ENCODE data around the gene FAM193A. TPM values are rescaled to one million over a fixed set of nuclear protein-coding genes. Genes with fewer than 3 reads are reported as not detected.
"Not testable (repeated sequence)": the region's sequence is repeated elsewhere in the genome, so short reads cannot be mapped to it uniquely, and the experiment has no call there.

FAM193A gene
- total and polyA plus RNA-seq, 2 experiments from 2014 or later = 12.0 to 22.9 TPM

DNA sequence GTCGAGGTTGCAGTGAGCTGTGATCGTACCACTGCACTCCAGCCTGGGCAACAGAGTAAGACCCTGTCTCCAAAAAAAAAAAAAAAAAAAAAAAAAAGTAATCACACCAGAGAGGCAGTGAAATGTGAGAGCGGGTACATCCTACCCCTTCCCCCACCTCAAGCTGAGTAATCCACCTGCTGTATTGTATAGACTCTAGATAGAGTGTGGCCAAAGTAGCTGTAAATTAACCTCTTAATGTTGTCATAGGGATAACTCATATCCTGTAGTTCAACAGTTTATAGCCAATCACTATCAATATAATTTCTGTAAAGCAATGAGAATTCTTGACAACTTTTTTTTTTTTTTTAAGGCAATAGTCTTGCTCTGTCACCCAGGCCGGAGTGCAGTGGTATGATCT is 188.9 kb downstream of the FAM193A start (continued):
- TF ChIP-seq CREB1 (CRISPR knock-in tag; IDR thresholded peaks at IDR 0.05; ENCODE audit: low read depth) (no peak), ZNF114 (CRISPR knock-in tag; IDR thresholded peaks at IDR 0.05) (no peak), POLR2AphosphoS5 (IDR thresholded peaks at IDR 0.05; ENCODE audit: low read depth) (no peak), EZH2phosphoT487 (IDR thresholded peaks at IDR 0.05; ENCODE audit: unreplicated experiment) (no peak), JUNB (IDR thresholded peaks at IDR 0.05; ENCODE audit: unreplicated experiment) (no peak)

DNA sequence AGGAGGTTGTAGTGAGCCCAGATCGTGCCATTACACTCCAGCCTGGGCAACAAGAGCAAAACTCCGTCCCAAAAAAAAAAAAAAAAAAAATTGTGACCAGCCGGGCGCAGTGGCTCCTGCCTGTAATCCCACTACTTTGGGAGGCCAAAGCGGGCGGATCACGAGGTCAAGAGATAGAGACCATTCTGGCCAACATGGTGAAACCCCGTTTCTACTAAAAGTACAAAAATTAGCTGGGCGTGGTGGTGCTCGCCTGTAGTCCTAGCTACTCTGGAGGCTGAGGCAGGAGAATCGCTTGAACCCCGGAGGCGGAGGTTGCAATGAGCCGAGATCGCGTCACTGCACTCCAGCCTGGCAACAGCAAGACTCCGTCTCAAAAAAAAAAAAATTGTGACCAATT is 190.4 kb downstream of the FAM193A start:
- not testable (repeated sequence) for H3K4me3 Mint-ChIP-seq; H3K4me2 ChIP-seq; H3F3A ChIP-seq (replicated peaks; ENCODE audit: low read depth); H3K4me1 ChIP-seq (ENCODE audit: insufficient read depth); H3K27ac Mint-ChIP-seq; H3K79me2 ChIP-seq (replicated peaks; ENCODE audit: insufficient read depth); H3K36me3 ChIP-seq (ENCODE audit: insufficient read depth); ATAC-seq; H3K27me3 ChIP-seq (ENCODE audit: insufficient read depth); H3K9me2 ChIP-seq (ENCODE audit: insufficient read depth); DNase-seq (ENCODE audit: low spot score); H2AFZ ChIP-seq; H3K9me3 Mint-ChIP-seq; H3K4me1 Mint-ChIP-seq; H3K4me3 ChIP-seq; H4K20me1 ChIP-seq (replicated peaks; ENCODE audit: insufficient read depth); H3K27me3 Mint-ChIP-seq (ENCODE audit: insufficient read depth, low read depth, poor library complexity)
- 0 out of 2 replicates have a peak overlapping the region, but pooled peaks have one; percentile 59 for H3K27ac ChIP-seq (ENCODE audit: low read depth)
- H3K36me3 Mint-ChIP-seq (ENCODE audit: low read depth) = peaks cover 20% of the 10 kb centered on the region; the same call in 2 of the 3 replicates

DNA sequence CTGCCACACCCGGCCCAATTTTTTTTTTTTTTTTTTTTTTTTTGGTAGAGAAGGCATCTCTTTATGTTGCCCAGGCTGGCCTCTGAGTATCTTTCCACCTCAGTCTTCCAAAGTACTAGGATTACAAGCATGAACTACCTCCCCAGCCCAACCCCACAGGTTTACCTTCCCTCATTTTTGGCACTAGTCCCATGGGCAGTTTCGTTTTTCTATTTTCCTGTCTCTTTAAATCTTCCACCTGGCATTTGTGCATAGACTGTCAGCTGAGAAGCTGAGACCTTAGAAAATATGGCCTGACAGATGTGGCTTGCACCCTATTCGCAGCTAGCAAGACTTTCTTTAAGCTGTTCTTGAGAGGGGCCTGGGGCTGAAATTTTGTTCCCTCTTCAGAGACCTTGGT is 191.8 kb downstream of the FAM193A start:
- no peaks in the 10 kb centered on the region for H3K9me2 ChIP-seq (ENCODE audit: insufficient read depth)
- DNase-seq (ENCODE audit: low spot score) = no peak
- H3K36me3 Mint-ChIP-seq (ENCODE audit: low read depth) = peaks cover 25% of the 10 kb centered on the region
- no peaks in the 10 kb centered on the region for H3K36me3 ChIP-seq (ENCODE audit: insufficient read depth)
- H2AFZ ChIP-seq = no peak overlapping the region
- no peak overlapping the region for H3K4me3 Mint-ChIP-seq
- peaks cover 5% of the 10 kb centered on the region for H3K27me3 Mint-ChIP-seq (ENCODE audit: insufficient read depth, low read depth, poor library complexity)
- H3K27ac ChIP-seq (ENCODE audit: low read depth) = no peak overlapping the region
- no peak overlapping the region for H3K4me2 ChIP-seq
- no peaks in the 10 kb centered on the region for H3K9me3 Mint-ChIP-seq
- no peaks in the 10 kb centered on the region; the same call in 2 of the 3 replicates for H3K4me1 Mint-ChIP-seq
- H3K4me1 ChIP-seq (ENCODE audit: insufficient read depth) = no peaks in the 10 kb centered on the region
- H3F3A ChIP-seq (replicated peaks; ENCODE audit: low read depth) = no peaks in the 10 kb centered on the region
- no peak for ATAC-seq
- no peaks in the 10 kb centered on the region for H3K27me3 ChIP-seq (ENCODE audit: insufficient read depth)
- H3K79me2 ChIP-seq (replicated peaks; ENCODE audit: insufficient read depth) = no peaks in the 10 kb centered on the region
- no peak overlapping the region for H3K27ac Mint-ChIP-seq
- TF ChIP-seq, protein P1, sequence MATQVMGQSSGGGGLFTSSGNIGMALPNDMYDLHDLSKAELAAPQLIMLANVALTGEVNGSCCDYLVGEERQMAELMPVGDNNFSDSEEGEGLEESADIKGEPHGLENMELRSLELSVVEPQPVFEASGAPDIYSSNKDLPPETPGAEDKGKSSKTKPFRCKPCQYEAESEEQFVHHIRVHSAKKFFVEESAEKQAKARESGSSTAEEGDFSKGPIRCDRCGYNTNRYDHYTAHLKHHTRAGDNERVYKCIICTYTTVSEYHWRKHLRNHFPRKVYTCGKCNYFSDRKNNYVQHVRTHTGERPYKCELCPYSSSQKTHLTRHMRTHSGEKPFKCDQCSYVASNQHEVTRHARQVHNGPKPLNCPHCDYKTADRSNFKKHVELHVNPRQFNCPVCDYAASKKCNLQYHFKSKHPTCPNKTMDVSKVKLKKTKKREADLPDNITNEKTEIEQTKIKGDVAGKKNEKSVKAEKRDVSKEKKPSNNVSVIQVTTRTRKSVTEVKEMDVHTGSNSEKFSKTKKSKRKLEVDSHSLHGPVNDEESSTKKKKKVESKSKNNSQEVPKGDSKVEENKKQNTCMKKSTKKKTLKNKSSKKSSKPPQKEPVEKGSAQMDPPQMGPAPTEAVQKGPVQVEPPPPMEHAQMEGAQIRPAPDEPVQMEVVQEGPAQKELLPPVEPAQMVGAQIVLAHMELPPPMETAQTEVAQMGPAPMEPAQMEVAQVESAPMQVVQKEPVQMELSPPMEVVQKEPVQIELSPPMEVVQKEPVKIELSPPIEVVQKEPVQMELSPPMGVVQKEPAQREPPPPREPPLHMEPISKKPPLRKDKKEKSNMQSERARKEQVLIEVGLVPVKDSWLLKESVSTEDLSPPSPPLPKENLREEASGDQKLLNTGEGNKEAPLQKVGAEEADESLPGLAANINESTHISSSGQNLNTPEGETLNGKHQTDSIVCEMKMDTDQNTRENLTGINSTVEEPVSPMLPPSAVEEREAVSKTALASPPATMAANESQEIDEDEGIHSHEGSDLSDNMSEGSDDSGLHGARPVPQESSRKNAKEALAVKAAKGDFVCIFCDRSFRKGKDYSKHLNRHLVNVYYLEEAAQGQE (IDR thresholded peaks at IDR 0.05; ENCODE audit: unreplicated experiment) = no peak
- TF ChIP-seq NANOG (IDR thresholded peaks at IDR 0.05; ENCODE audit: borderline replicate concordance) (no peak), CREB1 (CRISPR knock-in tag; IDR thresholded peaks at IDR 0.05; ENCODE audit: low read depth) (no peak), ZNF114 (CRISPR knock-in tag; IDR thresholded peaks at IDR 0.05) (no peak), JUNB (IDR thresholded peaks at IDR 0.05; ENCODE audit: unreplicated experiment) (no peak), STAT1 (IDR thresholded peaks at IDR 0.05; ENCODE audit: unreplicated experiment) (no peak), EZH2 (IDR thresholded peaks at IDR 0.05; ENCODE audit: low read depth, unreplicated experiment) (no peak)
- TF ChIP-seq, protein P2, sequence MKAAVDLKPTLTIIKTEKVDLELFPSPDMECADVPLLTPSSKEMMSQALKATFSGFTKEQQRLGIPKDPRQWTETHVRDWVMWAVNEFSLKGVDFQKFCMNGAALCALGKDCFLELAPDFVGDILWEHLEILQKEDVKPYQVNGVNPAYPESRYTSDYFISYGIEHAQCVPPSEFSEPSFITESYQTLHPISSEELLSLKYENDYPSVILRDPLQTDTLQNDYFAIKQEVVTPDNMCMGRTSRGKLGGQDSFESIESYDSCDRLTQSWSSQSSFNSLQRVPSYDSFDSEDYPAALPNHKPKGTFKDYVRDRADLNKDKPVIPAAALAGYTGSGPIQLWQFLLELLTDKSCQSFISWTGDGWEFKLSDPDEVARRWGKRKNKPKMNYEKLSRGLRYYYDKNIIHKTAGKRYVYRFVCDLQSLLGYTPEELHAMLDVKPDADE (IDR thresholded peaks at IDR 0.05) = no peak
- TF ChIP-seq, protein P3, sequence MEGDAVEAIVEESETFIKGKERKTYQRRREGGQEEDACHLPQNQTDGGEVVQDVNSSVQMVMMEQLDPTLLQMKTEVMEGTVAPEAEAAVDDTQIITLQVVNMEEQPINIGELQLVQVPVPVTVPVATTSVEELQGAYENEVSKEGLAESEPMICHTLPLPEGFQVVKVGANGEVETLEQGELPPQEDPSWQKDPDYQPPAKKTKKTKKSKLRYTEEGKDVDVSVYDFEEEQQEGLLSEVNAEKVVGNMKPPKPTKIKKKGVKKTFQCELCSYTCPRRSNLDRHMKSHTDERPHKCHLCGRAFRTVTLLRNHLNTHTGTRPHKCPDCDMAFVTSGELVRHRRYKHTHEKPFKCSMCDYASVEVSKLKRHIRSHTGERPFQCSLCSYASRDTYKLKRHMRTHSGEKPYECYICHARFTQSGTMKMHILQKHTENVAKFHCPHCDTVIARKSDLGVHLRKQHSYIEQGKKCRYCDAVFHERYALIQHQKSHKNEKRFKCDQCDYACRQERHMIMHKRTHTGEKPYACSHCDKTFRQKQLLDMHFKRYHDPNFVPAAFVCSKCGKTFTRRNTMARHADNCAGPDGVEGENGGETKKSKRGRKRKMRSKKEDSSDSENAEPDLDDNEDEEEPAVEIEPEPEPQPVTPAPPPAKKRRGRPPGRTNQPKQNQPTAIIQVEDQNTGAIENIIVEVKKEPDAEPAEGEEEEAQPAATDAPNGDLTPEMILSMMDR (conservative IDR thresholded peaks at IDR 0.05; ENCODE audit: low read depth in 2 of 2) = no peak
- no peak overlapping the region for H3K4me3 ChIP-seq
- no peaks in the 10 kb centered on the region; the same call in 1 of the 2 replicates for H4K20me1 ChIP-seq (replicated peaks; ENCODE audit: insufficient read depth)
